Measurements from ENCODE around the gene MAPK8IP1.

The MAPK8IP1 gene

GRCh38 chr11:45927684-45928413 is 42.4 kb downstream of the MAPK8IP1 start:
- H3K27me3 ChIP-seq (ENCODE audit: insufficient read depth, poor library complexity, severe bottlenecking): no peaks in the 10 kb centered on the region
- peak overlapping the region; percentile 95 for H3K27ac ChIP-seq (ENCODE audit: poor library complexity, severe bottlenecking)
- no peak for ATAC-seq (ENCODE audit: low read depth)
- peaks cover 49% of the 10 kb centered on the region for H3K4me1 ChIP-seq (ENCODE audit: insufficient read depth, poor library complexity, severe bottlenecking)
- H3K36me3 ChIP-seq (ENCODE audit: low read depth): peaks cover 36% of the 10 kb centered on the region
- no peaks in the 10 kb centered on the region for H3K9me3 ChIP-seq (ENCODE audit: severe bottlenecking)
- DNase-seq (ENCODE audit: low spot score): peak; percentile 46
- no peak overlapping the region for H3K4me3 ChIP-seq (ENCODE audit: severe bottlenecking)
- TF ChIP-seq, protein P1, sequence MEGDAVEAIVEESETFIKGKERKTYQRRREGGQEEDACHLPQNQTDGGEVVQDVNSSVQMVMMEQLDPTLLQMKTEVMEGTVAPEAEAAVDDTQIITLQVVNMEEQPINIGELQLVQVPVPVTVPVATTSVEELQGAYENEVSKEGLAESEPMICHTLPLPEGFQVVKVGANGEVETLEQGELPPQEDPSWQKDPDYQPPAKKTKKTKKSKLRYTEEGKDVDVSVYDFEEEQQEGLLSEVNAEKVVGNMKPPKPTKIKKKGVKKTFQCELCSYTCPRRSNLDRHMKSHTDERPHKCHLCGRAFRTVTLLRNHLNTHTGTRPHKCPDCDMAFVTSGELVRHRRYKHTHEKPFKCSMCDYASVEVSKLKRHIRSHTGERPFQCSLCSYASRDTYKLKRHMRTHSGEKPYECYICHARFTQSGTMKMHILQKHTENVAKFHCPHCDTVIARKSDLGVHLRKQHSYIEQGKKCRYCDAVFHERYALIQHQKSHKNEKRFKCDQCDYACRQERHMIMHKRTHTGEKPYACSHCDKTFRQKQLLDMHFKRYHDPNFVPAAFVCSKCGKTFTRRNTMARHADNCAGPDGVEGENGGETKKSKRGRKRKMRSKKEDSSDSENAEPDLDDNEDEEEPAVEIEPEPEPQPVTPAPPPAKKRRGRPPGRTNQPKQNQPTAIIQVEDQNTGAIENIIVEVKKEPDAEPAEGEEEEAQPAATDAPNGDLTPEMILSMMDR (IDR thresholded peaks at IDR 0.05; ENCODE audit: poor library complexity, severe bottlenecking): no peak

GRCh38 chr11:45928535-45929215 is 43.2 kb downstream of the MAPK8IP1 start:
- H3K4me1 ChIP-seq (ENCODE audit: insufficient read depth, poor library complexity, severe bottlenecking): peaks cover 54% of the 10 kb centered on the region
- ATAC-seq (ENCODE audit: low read depth) (peak; percentile 33), DNase-seq (ENCODE audit: low spot score) (peak; percentile 74)
- TF ChIP-seq, protein P1 (IDR thresholded peaks at IDR 0.05; ENCODE audit: poor library complexity, severe bottlenecking): no peak
- peaks cover 40% of the 10 kb centered on the region for H3K36me3 ChIP-seq (ENCODE audit: low read depth)
- no peak overlapping the region for H3K4me3 ChIP-seq (ENCODE audit: severe bottlenecking)
- no peaks in the 10 kb centered on the region for H3K9me3 ChIP-seq (ENCODE audit: severe bottlenecking)
- H3K27me3 ChIP-seq (ENCODE audit: insufficient read depth, poor library complexity, severe bottlenecking): no peaks in the 10 kb centered on the region
- peak overlapping the region; percentile 95 for H3K27ac ChIP-seq (ENCODE audit: poor library complexity, severe bottlenecking)

GRCh38 chr11:45929486-45930030 is 44.1 kb downstream of the MAPK8IP1 start:
- peak overlapping the region; percentile 95 for H3K27ac ChIP-seq (ENCODE audit: poor library complexity, severe bottlenecking)
- peaks cover 35% of the 10 kb centered on the region for H3K36me3 ChIP-seq (ENCODE audit: low read depth)
- ATAC-seq (ENCODE audit: low read depth) (peak; percentile 56), DNase-seq (ENCODE audit: low spot score) (no peak)
- H3K9me3 ChIP-seq (ENCODE audit: severe bottlenecking): no peaks in the 10 kb centered on the region
- H3K4me1 ChIP-seq (ENCODE audit: insufficient read depth, poor library complexity, severe bottlenecking): peaks cover 54% of the 10 kb centered on the region
- no peaks in the 10 kb centered on the region for H3K27me3 ChIP-seq (ENCODE audit: insufficient read depth, poor library complexity, severe bottlenecking)
- TF ChIP-seq, protein P1 (IDR thresholded peaks at IDR 0.05; ENCODE audit: poor library complexity, severe bottlenecking): no peak
- no peak overlapping the region for H3K4me3 ChIP-seq (ENCODE audit: severe bottlenecking)

GRCh38 chr11:45930031-45930794 is 44.8 kb downstream of the MAPK8IP1 start:
- no peaks in the 10 kb centered on the region for H3K27me3 ChIP-seq (ENCODE audit: insufficient read depth, poor library complexity, severe bottlenecking)
- TF ChIP-seq, protein P1 (IDR thresholded peaks at IDR 0.05; ENCODE audit: poor library complexity, severe bottlenecking): no peak
- peaks cover 29% of the 10 kb centered on the region for H3K36me3 ChIP-seq (ENCODE audit: low read depth)
- H3K4me3 ChIP-seq (ENCODE audit: severe bottlenecking): no peak overlapping the region
- ATAC-seq (ENCODE audit: low read depth) (peak; percentile 1; the same call in 1 of the 3 replicates), DNase-seq (ENCODE audit: low spot score) (no peak)
- peak overlapping the region; percentile 95 for H3K27ac ChIP-seq (ENCODE audit: poor library complexity, severe bottlenecking)
- H3K4me1 ChIP-seq (ENCODE audit: insufficient read depth, poor library complexity, severe bottlenecking): peaks cover 54% of the 10 kb centered on the region
- no peaks in the 10 kb centered on the region for H3K9me3 ChIP-seq (ENCODE audit: severe bottlenecking)
